CD4-positive, alpha-beta T cell (primary cell): ENCODE measurements around the gene LITAF. TPM values are rescaled to one million over a fixed set of nuclear protein-coding genes. Genes with fewer than 3 reads are reported as not detected.

Experiments
- ATAC-seq: fragments of 200-7000 bp; cut with Tn5 transposase; one replicate; pipeline ENCODE4 v1.10.0; 2022; ENCODE audit warnings: mild to moderate bottlenecking; ENCODE audit not compliant: poor library complexity
- CTCF ChIA-PET: fragments of 350-600 bp; sonication (Branson Sonifier 250); formaldehyde crosslinking; loops from one replicate; lab custom pipeline; 2021; ENCODE audit warnings: antibody characterized with exemption, inconsistent platforms; lab: Charles Lee
- POLR2A ChIA-PET: fragments of 350-600 bp; sonication (Branson Sonifier 250); formaldehyde crosslinking; loops from one replicate; lab custom pipeline; 2021; ENCODE audit warnings: antibody characterized with exemption, inconsistent platforms; lab: Charles Lee
- DNase-seq, 14 experiments: peaks; one replicate each; pipeline ENCODE4 v3.0.0-alpha.2; 2013 to 2020; ENCODE audit warnings: mixed read lengths in 2 of 14
- H3K27ac ChIP-seq, 2 donors: one replicate each; pipeline versions ENCODE4 v1.5.1 to v1.7.0; 2013; ENCODE audit warnings: low read length in 2 of 2, low read depth in 1 of 2, mild to moderate bottlenecking in 1 of 2
- H3K27me3 ChIP-seq, 2 experiments: 1 replicate in 1 of 2; 2 replicates in 1 of 2; pipeline versions ENCODE4 v1.6.1 to v1.7.0; 2013; ENCODE audit warnings: low read length in 2 of 2, control low read depth in 1 of 2, mild to moderate bottlenecking in 1 of 2, moderate library complexity in 1 of 2; ENCODE audit not compliant: insufficient read depth in 2 of 2, control insufficient read depth in 1 of 2
- H3K36me3 ChIP-seq: one replicate; pipeline ENCODE4 v1.6.1; 2013; ENCODE audit warnings: low read length, control low read depth; ENCODE audit not compliant: insufficient read depth
- H3K4me1 ChIP-seq: one replicate; pipeline ENCODE4 v1.6.1; 2013; ENCODE audit warnings: low read length, control low read depth; ENCODE audit not compliant: insufficient read depth
- H3K4me3 ChIP-seq: one replicate; pipeline ENCODE4 v1.5.1; 2013; ENCODE audit warnings: mild to moderate bottlenecking, low read length, moderate library complexity
- H3K9me3 ChIP-seq, 2 experiments: 1 replicate in 1 of 2; 2 replicates in 1 of 2; pipeline versions ENCODE4 v1.6.1 to v1.7.0; 2013; ENCODE audit warnings: low read length in 2 of 2, mild to moderate bottlenecking in 2 of 2, control low read depth in 1 of 2, moderate library complexity in 1 of 2; ENCODE audit not compliant: control insufficient read depth in 1 of 2, insufficient read depth in 1 of 2
- H3K27ac Mint-ChIP-seq: one replicate; pipeline ENCODE4 v1.8.0; 2020; ENCODE audit warnings: mixed read lengths
- H3K27me3 Mint-ChIP-seq: one replicate; pipeline ENCODE4 v1.8.0; 2021; ENCODE audit warnings: mixed read lengths
- H3K36me3 Mint-ChIP-seq: one replicate; pipeline ENCODE4 v1.8.0; 2021; ENCODE audit warnings: low read depth, mixed read lengths
- H3K4me1 Mint-ChIP-seq: one replicate; pipeline ENCODE4 v1.8.0; 2021; ENCODE audit warnings: low read depth, mixed read lengths
- H3K4me3 Mint-ChIP-seq: one replicate; pipeline ENCODE4 v1.8.0; 2020; ENCODE audit warnings: mild to moderate bottlenecking, mixed read lengths
- H3K9me3 Mint-ChIP-seq: one replicate; pipeline ENCODE4 v1.8.0; 2020; ENCODE audit warnings: mixed read lengths
- intact Hi-C, 2 experiments: fragments of 100-400 bp; cut with DNase I in 1 of 2; cut with micrococcal nuclease in 1 of 2; formaldehyde crosslinking; loops; one replicate each; pipeline versions ENCODE4 v1.15.1 to v1.9.0; 2023 to 2025; cut with DNase I, micrococcal nuclease
- total RNA-seq, 174 experiments: library from RNA in 2 of 174; stranded (reverse) in 2 of 174; gene quantifications; one replicate each; pipeline ENCODE4 v1.2.3 and lab custom pipeline; 2021 to 2026
- TF ChIP-seq, protein P1 (sequence below): fragments of 200-600 bp; IDR thresholded peaks from one replicate; pipeline ENCODE4 v1.8.0; 2022; ENCODE audit warnings: antibody characterized with exemption, mild to moderate bottlenecking

The LITAF gene
- total RNA-seq, 2 experiments from 2014 or later, result 226 to 257 TPM

DNA sequence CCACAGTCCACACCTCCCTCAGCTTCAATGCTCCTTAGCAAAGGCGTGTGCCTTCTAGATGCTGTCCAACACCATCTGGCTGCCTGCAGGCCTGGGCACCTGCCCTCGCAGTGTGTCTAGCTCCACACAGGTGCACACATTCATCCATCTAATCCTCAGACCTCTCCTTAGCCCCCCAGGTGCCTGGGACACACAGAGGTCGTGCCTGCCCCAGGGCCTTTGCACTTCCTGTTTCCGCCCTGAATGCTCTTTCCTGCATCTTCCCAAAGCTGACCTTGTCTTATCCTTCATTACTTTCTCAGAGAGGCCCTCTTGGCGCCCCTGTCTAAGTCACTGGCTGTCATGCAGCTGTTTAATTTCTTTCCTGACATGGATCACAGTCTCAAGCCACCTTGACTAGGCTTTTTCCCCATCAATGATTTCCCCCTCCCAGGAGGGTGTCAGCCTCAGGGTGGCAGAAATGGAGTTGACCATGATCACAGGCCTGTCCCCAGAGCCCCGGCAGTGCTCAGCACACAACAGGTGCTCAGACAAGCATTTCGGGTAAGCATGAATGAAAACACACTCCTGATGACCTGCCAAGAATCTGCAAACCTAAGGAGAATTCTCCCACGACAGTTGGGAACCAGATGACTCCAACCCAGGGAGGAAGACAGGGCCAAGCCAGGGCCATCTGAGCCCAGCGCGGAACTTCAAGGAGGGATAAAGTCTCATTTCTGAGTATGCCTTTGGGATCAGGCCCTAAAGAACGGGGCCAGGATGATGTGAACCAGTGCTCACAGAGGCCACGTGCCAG, 76.3 kb downstream of the LITAF start:
- ATAC-seq (no peak), DNase-seq (no peak)
- Histone ChIP-seq H3K4me3 (no peak overlapping the region), H3K36me3 (no peaks in the 10 kb centered on the region), H3K27me3 (no peaks in the 10 kb centered on the region), H3K4me1 (no peaks in the 10 kb centered on the region), H3K27ac (no peak overlapping the region), H3K9me3 (no peaks in the 10 kb centered on the region)
- ChIA-PET POLR2A (no interaction called here), CTCF (no interaction called here)
- H3K9me3 Mint-ChIP-seq, result no peaks in the 10 kb centered on the region
- TF ChIP-seq, protein P1, sequence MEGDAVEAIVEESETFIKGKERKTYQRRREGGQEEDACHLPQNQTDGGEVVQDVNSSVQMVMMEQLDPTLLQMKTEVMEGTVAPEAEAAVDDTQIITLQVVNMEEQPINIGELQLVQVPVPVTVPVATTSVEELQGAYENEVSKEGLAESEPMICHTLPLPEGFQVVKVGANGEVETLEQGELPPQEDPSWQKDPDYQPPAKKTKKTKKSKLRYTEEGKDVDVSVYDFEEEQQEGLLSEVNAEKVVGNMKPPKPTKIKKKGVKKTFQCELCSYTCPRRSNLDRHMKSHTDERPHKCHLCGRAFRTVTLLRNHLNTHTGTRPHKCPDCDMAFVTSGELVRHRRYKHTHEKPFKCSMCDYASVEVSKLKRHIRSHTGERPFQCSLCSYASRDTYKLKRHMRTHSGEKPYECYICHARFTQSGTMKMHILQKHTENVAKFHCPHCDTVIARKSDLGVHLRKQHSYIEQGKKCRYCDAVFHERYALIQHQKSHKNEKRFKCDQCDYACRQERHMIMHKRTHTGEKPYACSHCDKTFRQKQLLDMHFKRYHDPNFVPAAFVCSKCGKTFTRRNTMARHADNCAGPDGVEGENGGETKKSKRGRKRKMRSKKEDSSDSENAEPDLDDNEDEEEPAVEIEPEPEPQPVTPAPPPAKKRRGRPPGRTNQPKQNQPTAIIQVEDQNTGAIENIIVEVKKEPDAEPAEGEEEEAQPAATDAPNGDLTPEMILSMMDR, result no peak
- no peaks in the 10 kb centered on the region for H3K27me3 Mint-ChIP-seq
- intact Hi-C loops, result no loop called here
- no peaks in the 10 kb centered on the region for H3K36me3 Mint-ChIP-seq
- no peaks in the 10 kb centered on the region for H3K4me1 Mint-ChIP-seq
- H3K27ac Mint-ChIP-seq, result no peak overlapping the region
- H3K4me3 Mint-ChIP-seq, result no peak overlapping the region

- intact Hi-C loops, result no loop called here
- Histone ChIP-seq H3K27ac (no peak overlapping the region), H3K9me3 (no peaks in the 10 kb centered on the region), H3K4me3 (no peak overlapping the region), H3K4me1 (no peaks in the 10 kb centered on the region), H3K36me3 (no peaks in the 10 kb centered on the region), H3K27me3 (no peaks in the 10 kb centered on the region)
- H3K9me3 Mint-ChIP-seq, result no peaks in the 10 kb centered on the region
- H3K4me3 Mint-ChIP-seq, result no peak overlapping the region
- no peaks in the 10 kb centered on the region for H3K4me1 Mint-ChIP-seq
- TF ChIP-seq, protein P1, result no peak
- ATAC-seq (no peak), DNase-seq (no peak)
- H3K27me3 Mint-ChIP-seq, result no peaks in the 10 kb centered on the region
- POLR2A ChIA-PET, result no interaction called here
- no peak overlapping the region for H3K27ac Mint-ChIP-seq
- CTCF ChIA-PET, result no interaction called here
- H3K36me3 Mint-ChIP-seq, result no peaks in the 10 kb centered on the region
These were observed 78.7 kb downstream of the LITAF start for GRCh38 chr16:11507991-11508390.

DNA sequence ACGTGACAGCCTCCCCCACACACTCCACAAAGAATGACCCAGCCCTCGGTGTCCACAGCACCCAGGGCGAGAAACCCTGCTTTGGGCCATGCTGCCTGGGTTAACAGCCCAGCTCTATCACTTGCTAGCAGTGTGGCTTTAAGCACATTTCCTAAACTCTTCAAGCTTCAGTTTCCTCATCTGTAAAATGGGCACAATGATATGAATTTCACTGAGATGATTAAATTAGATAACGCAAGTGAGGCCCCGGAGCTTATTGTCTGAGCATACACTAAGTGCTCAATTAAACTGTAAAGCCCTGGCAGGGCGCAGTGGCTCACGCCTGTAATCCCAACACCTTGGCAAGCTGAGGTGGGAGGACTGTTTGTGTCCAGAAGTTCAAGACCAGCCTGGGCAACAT, 79.4 kb downstream of the LITAF start:
- Mint-ChIP-seq H3K27ac (no peak overlapping the region), H3K36me3 (no peaks in the 10 kb centered on the region), H3K27me3 (no peaks in the 10 kb centered on the region), H3K4me1 (no peaks in the 10 kb centered on the region), H3K9me3 (no peaks in the 10 kb centered on the region), H3K4me3 (no peak overlapping the region)
- no peaks in the 10 kb centered on the region for H3K4me1 ChIP-seq
- no peaks in the 10 kb centered on the region for H3K9me3 ChIP-seq
- H3K27ac ChIP-seq, result no peak overlapping the region
- ATAC-seq (no peak), DNase-seq (no peak)
- H3K27me3 ChIP-seq, result no peaks in the 10 kb centered on the region
- ChIA-PET POLR2A (no interaction called here), CTCF (no interaction called here)
- TF ChIP-seq, protein P1, result no peak
- H3K36me3 ChIP-seq, result no peaks in the 10 kb centered on the region
- intact Hi-C loops, result no loop called here
- no peak overlapping the region for H3K4me3 ChIP-seq
